Heart right ventricle (tissue), 16 donors: ENCODE data around the gene NHERF1. TPM values are rescaled to one million over a fixed set of nuclear protein-coding genes. Genes with fewer than 3 reads are reported as not detected.

Source experiments
- ATAC-seq, 8 donors: fragments of 200-7000 bp; cut with Tn5 transposase; one replicate each; pipeline ENCODE4 v1.9.1; 2020; ENCODE audit warnings: mild to moderate bottlenecking in 8 of 8, moderate library complexity in 8 of 8, moderate number of reproducible peaks in 1 of 8
- DNase-seq, 2 donors: peaks; one replicate each; pipeline ENCODE4 v3.0.0-alpha.2; 2020
- H3K27ac ChIP-seq, 10 donors: fragments of 200-600 bp; sonication (generic) in 2 of 10; one replicate each; pipeline versions ENCODE4 v1.5.0 to v1.8.0; 2020 to 2022; ENCODE audit warnings: mild to moderate bottlenecking in 3 of 10
- H3K27me3 ChIP-seq, 7 donors: fragments of 200-600 bp; one replicate each; pipeline ENCODE4 v1.8.0; 2021 to 2022; ENCODE audit warnings: mild to moderate bottlenecking in 2 of 7
- H3K36me3 ChIP-seq, 9 donors: fragments of 200-600 bp; sonication (generic) in 1 of 9; one replicate each; pipeline versions ENCODE4 v1.5.0 to v1.8.0; 2020 to 2022; ENCODE audit warnings: mild to moderate bottlenecking in 2 of 9
- H3K4me1 ChIP-seq, 9 donors: fragments of 200-600 bp; sonication (generic) in 1 of 9; one replicate each; pipeline versions ENCODE4 v1.5.0 to v1.8.0; 2020 to 2022; ENCODE audit warnings: mild to moderate bottlenecking in 4 of 9
- H3K4me3 ChIP-seq, 10 donors: fragments of 200-600 bp; sonication (generic) in 2 of 10; one replicate each; pipeline versions ENCODE4 v1.5.0 to v1.8.0; 2020 to 2022; ENCODE audit warnings: mild to moderate bottlenecking in 7 of 10, moderate library complexity in 2 of 10
- H3K9me3 ChIP-seq, 11 donors: fragments of 200-600 bp in 10 of 11; sonication (generic) in 2 of 11; one replicate each; pipeline versions ENCODE4 v1.5.0 to v1.8.0; 2013 to 2022; ENCODE audit warnings: mild to moderate bottlenecking in 2 of 11, control low read depth in 1 of 11, moderate library complexity in 1 of 11
- WGBS, 2 donors: extraction: QIAGEN DNeasy Blood & Tissue Kit; methylation state at CpG; one replicate each; pipeline ENCODE4 v1.1.7; 2013; ENCODE audit warnings: inconsistent platforms in 1 of 2; 5-methylcytosine and 5-hydroxymethylcytosine counted together
- intact Hi-C, 10 donors: fragments of 100-400 bp; cut with DNase I; formaldehyde crosslinking; loops; one replicate each; pipeline versions ENCODE4 v1.11.1 to v1.14.2; 2022
- polyA plus RNA-seq, 2 donors: library from polyadenylated mRNA; stranded (reverse); fragments of 200-250 nt; gene quantifications; one replicate each; pipeline ENCODE4 v1.2.3, GENCODE V29; 2013
- total RNA-seq, 10 donors: library from RNA; stranded (reverse); fragmentation: NEBNext Ultra II Directional in 3 of 10; extraction: Animal tissue kit (Norgen Biotek cat#: 25700) in 3 of 10; gene quantifications; one replicate each; pipeline versions ENCODE4 v1.2.1 to v1.2.4, GENCODE V29; 2021 to 2023
- TF ChIP-seq, protein P1 (sequence below), 9 donors: fragments of 200-600 bp; sonication (generic) in 2 of 9; IDR thresholded peaks; one replicate each; pipeline versions ENCODE4 v1.5.0 to v1.8.0; 2021 to 2022; ENCODE audit warnings: antibody characterized with exemption in 9 of 9, mild to moderate bottlenecking in 5 of 9, moderate library complexity in 1 of 9
- donor health status: Arrhythmogenic right ventricular cardiomyopathy.
- donor health status: ischemic (EF 13 %, LVEDD 7.1; RV severe dilation, severe dysfunction).
- donor health status: healthy with polysubstance abuse.
- donor health status: DM: no; HTN: yes; CAD: no.
- donor health status: DM: no; HTN: no; CAD: no.
- donor health status: ischemic (EF 25% LVEDD 6.9; RV normal size, moderate dysfunction).
- donor health status: ischemic (EF 25% LVEDD 5.7; RV mildly dilated, moderate dysfunction).
- donor health status: healthy.
- donor health status: DM: yes; HTN: yes; CAD: no.
- donor health status: Ischemic cardiomyopathy.
- donor health status: ischemic (EF 35%, LVEDD 5.7; RV mildly dilated, moderate dysfunction).
- donor health status: nonischemic (EF 11% LVEDD 7.7; RV severe dilation, severe dysfunction).
- donor health status: DM: yes; HTN: yes; CAD: no.
- donor health status: PGD.
- donor health status: ischemic (EF 29% LVEDD 5.4; RV normal size, mild dysfunction).
- donor health status: nonischemic (EF 23%, LVEDD 6.1; RV moderate dilation, normal function).

NHERF1 gene
- total and polyA plus RNA-seq, 12 donors: 6.7 to 33.4 (median 12.7) TPM

DNA sequence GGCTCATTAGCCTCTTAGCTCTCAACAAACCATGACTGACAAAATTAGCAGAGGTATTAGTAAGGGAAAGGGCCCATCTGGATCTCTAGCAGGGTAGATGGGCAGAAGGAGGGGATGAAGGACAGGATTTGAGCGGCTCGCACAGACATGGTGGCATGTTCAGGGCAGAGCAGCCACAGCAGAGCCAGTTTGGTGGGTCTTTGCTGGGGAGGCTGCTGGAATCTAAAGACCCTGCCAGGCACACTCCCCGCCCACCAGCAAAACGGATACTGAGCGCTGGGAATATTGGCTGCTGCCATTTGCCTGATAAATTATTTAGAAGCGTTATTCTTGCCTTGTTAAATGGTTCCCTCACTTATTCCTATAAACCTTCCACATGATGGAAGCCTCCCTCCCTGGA, 48.4 kb downstream of the NHERF1 start:
- no peak for ATAC-seq
- TF ChIP-seq, protein P1, sequence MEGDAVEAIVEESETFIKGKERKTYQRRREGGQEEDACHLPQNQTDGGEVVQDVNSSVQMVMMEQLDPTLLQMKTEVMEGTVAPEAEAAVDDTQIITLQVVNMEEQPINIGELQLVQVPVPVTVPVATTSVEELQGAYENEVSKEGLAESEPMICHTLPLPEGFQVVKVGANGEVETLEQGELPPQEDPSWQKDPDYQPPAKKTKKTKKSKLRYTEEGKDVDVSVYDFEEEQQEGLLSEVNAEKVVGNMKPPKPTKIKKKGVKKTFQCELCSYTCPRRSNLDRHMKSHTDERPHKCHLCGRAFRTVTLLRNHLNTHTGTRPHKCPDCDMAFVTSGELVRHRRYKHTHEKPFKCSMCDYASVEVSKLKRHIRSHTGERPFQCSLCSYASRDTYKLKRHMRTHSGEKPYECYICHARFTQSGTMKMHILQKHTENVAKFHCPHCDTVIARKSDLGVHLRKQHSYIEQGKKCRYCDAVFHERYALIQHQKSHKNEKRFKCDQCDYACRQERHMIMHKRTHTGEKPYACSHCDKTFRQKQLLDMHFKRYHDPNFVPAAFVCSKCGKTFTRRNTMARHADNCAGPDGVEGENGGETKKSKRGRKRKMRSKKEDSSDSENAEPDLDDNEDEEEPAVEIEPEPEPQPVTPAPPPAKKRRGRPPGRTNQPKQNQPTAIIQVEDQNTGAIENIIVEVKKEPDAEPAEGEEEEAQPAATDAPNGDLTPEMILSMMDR (IDR thresholded peaks at IDR 0.05): no peak
- H3K27me3 ChIP-seq: no peaks in the 10 kb centered on the region
- H3K27ac ChIP-seq: no peak overlapping the region
- peaks cover 0 to 9% (median 0%) of the 10 kb centered on the region in 9 donors for H3K4me1 ChIP-seq
- intact Hi-C loops: no loop called here
- 91 to 94% methylated on average over 6 of the region's 6 CpGs for WGBS, 2 donors
- H3K9me3 ChIP-seq: no peaks in the 10 kb centered on the region
- DNase-seq: no peak
- peaks cover 0 to 98% (median 30%) of the 10 kb centered on the region in 9 donors for H3K36me3 ChIP-seq
- H3K4me3 ChIP-seq: no peak overlapping the region

DNA sequence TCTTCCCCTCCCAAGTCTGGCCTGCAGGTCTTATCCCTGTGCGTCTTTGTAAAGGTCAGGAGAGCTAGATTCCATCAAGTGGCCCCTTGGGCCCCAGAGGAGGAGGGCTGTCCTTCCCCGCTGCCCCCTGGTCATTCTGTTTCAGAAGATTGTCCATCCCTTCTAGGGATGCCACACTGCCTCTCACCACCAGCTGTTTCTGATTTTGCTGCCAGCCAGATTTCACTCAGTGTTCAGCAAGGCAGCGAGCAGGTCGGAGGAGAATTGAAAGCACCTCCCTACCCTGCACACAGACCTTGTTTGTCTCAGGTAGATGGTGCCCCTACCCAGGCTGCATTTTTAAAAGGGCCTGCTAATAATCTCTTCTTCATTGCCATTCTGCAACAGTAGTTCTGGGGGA, 49.4 kb downstream of the NHERF1 start:
- WGBS, 2 donors: 91 to 94% methylated on average over 4 of the region's 4 CpGs
- intact Hi-C loops: no loop called here
- ATAC-seq (no peak), DNase-seq (no peak)
- Histone ChIP-seq H3K9me3 (no peaks in the 10 kb centered on the region), H3K4me3 (no peak overlapping the region), H3K27ac (no peak overlapping the region), H3K36me3 (peaks cover 0 to 91% (median 30%) of the 10 kb centered on the region in 9 donors), H3K4me1 (peaks cover 0 to 9% (median 0%) of the 10 kb centered on the region in 9 donors), H3K27me3 (no peaks in the 10 kb centered on the region)
- TF ChIP-seq, protein P1 (IDR thresholded peaks at IDR 0.05): no peak

DNA sequence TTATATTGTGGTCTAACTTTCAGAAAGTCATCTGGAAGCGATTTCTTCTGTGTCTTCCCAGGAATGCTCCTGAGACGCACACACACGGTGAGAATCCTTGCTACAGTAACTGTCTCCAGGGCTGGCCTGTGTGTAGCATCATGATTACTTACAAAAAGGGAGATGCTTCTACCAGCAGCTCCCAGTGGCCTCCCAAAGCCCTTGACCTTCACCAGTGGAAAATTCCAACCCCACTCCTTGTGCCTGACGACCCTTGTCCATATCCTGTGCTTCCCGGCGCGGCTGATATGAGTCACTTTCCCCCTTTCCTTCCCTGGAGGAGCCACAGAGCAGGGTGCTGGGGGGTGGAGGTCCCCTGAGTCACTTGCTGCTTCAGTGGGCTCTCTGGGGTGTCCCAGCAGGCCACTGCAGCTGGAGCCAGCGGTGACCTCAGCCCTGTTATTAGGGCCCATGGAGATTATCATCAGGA, 49.8 kb downstream of the NHERF1 start:
- no peak overlapping the region for H3K4me3 ChIP-seq
- ATAC-seq (no peak), DNase-seq (no peak)
- no peaks in the 10 kb centered on the region for H3K27me3 ChIP-seq
- peaks cover 0 to 89% (median 30%) of the 10 kb centered on the region in 9 donors for H3K36me3 ChIP-seq
- intact Hi-C loops: no loop called here
- H3K27ac ChIP-seq: no peak overlapping the region
- WGBS, 2 donors: 72 to 73% methylated on average over 8 of the region's 8 CpGs
- TF ChIP-seq, protein P1 (IDR thresholded peaks at IDR 0.05): no peak
- no peaks in the 10 kb centered on the region for H3K9me3 ChIP-seq
- H3K4me1 ChIP-seq: peaks cover 0 to 9% (median 0%) of the 10 kb centered on the region in 9 donors

DNA sequence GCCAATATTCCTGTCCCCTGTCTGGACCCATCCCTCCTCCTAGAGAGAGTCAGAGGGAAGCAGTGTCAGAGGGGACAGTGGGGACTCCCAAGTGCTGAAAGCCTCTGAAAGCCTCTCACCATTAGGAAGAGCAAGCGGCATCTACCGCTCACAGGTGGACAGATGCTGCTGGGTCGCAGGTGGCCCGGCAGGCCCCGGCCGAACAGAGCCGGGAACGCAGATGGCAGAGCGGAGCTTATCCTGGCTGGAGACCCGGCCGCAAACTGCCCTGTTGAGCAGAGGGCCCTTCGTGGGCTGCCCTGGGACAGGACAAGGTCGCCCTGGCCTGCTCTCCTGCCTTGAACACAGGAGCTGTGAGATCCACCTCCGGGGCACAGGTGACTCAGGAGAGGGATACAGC, 50.7 kb downstream of the NHERF1 start:
- DNase-seq (no peak), ATAC-seq (no peak)
- peaks cover 0 to 88% (median 23%) of the 10 kb centered on the region in 9 donors for H3K36me3 ChIP-seq
- peaks cover 0 to 9% (median 0%) of the 10 kb centered on the region in 9 donors for H3K4me1 ChIP-seq
- H3K27ac ChIP-seq: no peak overlapping the region
- WGBS, 2 donors: 97 to 99% methylated on average over 14 of the region's 14 CpGs
- no peaks in the 10 kb centered on the region for H3K9me3 ChIP-seq
- H3K27me3 ChIP-seq: no peaks in the 10 kb centered on the region
- intact Hi-C loops: no loop called here
- TF ChIP-seq, protein P1 (IDR thresholded peaks at IDR 0.05): no peak
- no peak overlapping the region for H3K4me3 ChIP-seq
